Pancreas (tissue), 10 donors: Measurements from ENCODE around the gene ACADVL. TPM values are rescaled to one million over a fixed set of nuclear protein-coding genes. Genes with fewer than 3 reads are reported as not detected.

ENCODE experiments used
- ATAC-seq, 4 donors: fragments of 200-7000 bp; cut with Tn5 transposase; one replicate each; pipeline versions ENCODE4 v1.8.0 to v1.9.1; 2020; ENCODE audit warnings: mild to moderate bottlenecking in 4 of 4, moderate library complexity in 4 of 4
- DNase-seq, 6 donors: peaks; one replicate each; pipeline ENCODE4 v3.0.0-alpha.2; 2020
- FAIRE-seq: peaks from 2 replicates; lab custom pipeline; 2012; peaks lifted over from hg19 to GRCh38; lab: Jason Lieb, UNC
- H3K27ac ChIP-seq, 4 donors: fragments of 200-600 bp; sonication (generic); 1 replicate in 3 of 4; 2 replicates in 1 of 4; pipeline versions ENCODE4 v1.5.0 to v1.8.0; 2020
- H3K27me3 ChIP-seq, 4 donors: fragments of 200-600 bp; one replicate each; pipeline ENCODE4 v1.8.0; 2021
- H3K36me3 ChIP-seq, 3 donors: fragments of 200-600 bp; sonication (generic) in 1 of 3; one replicate each; pipeline versions ENCODE4 v1.5.0 to v1.8.0; 2020 to 2021
- H3K4me1 ChIP-seq, 3 donors: fragments of 200-600 bp; one replicate each; pipeline ENCODE4 v1.8.0; 2021
- H3K4me3 ChIP-seq, 4 donors: fragments of 200-600 bp; sonication (generic) in 2 of 4; one replicate each; pipeline versions ENCODE4 v1.5.0 to v1.8.0; 2020 to 2021
- H3K9me3 ChIP-seq, 4 donors: fragments of 200-600 bp; one replicate each; pipeline ENCODE4 v1.8.0; 2021
- CTCF ChIP-seq, 4 donors: fragments of 200-600 bp; sonication (generic) in 3 of 4; IDR thresholded peaks; one replicate each; pipeline versions ENCODE4 v1.5.0 to v1.8.0; 2021; ENCODE audit warnings: antibody characterized with exemption in 4 of 4
- WGBS, 2 donors: extraction: QIAGEN DNeasy Blood & Tissue Kit; methylation state at CpG; one replicate each; pipeline ENCODE4 v1.1.7; 2013; 5-methylcytosine and 5-hydroxymethylcytosine counted together
- intact Hi-C, 3 donors: fragments of 100-400 bp; cut with DNase I; formaldehyde crosslinking; loops; one replicate each; pipeline versions ENCODE4 v1.11.1 to v1.14.2; 2022
- polyA plus RNA-seq, 2 donors: library from polyadenylated mRNA; stranded (reverse); fragments of 200-250 nt; gene quantifications; one replicate each; pipeline ENCODE4 v1.2.3, GENCODE V29; 2013
- total RNA-seq, 6 donors: library from RNA; stranded (reverse); fragmentation: NEBNext Ultra II Directional in 4 of 6; extraction: Animal tissue kit (Norgen Biotek cat#: 25700) in 4 of 6; gene quantifications; one replicate each; pipeline versions ENCODE4 v1.2.1 to v1.2.4, GENCODE V29; 2021 to 2023
- donor health status: healthy with polysubstance abuse.
- donor health status: DM: no; HTN: no; CAD: no; lungs with moderate emphysema.
- donor health status: DM: no; HTN: no; CAD: no.
- donor health status: control.
- donor health status: control.
- donor health status: Bipolar disorder and iron deficiency.
- donor health status: DM: yes; HTN: yes; CAD: no.
- donor health status: DM: no; HTN: no; CAD: no.
- donor health status: DM: no; HTN: no; CAD: no.
- donor health status: DM: yes; HTN: yes; CAD: no.

ACADVL gene
- total and polyA plus RNA-seq, 8 donors: 447 to 3,251 (median 629) TPM

DNA sequence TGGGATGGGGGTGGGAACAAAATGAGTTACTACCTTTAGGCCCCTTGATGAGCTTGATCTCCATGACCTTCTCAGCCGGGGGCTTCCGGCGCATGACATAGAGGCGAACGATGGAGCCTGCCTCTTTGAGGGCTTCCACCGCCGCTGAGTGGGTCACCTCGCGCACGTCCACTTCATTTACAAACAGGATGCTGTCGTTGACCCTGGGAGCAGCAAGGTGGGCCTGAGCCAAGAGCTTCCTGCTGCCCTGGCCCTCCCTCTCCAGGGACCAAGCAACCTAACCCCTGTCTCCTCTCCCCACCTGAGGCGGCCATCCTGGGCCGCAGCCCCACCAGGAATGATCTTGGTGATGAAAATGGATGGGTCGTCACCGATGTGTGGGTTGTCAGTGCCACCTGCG is 16.3 kb upstream of the ACADVL start:
- H3K4me3 ChIP-seq: no peak overlapping the region
- no peaks in the 10 kb centered on the region for H3K36me3 ChIP-seq
- 93% methylated on average over 13 to 16 of the region's 16 CpGs for WGBS, 2 donors
- no peaks in the 10 kb centered on the region for H3K27me3 ChIP-seq
- DNase-seq (peak in 3 of 6 donors; percentile 15 to 55 (median 24)), ATAC-seq (no peak), FAIRE-seq (no peak)
- intact Hi-C loops: no loop called here
- no peak for TF ChIP-seq CTCF (IDR thresholded peaks at IDR 0.05)
- H3K4me1 ChIP-seq: no peaks in the 10 kb centered on the region
- H3K27ac ChIP-seq: no peak overlapping the region
- no peaks in the 10 kb centered on the region for H3K9me3 ChIP-seq

GRCh38 chr17:7204336-7204735 is 15.4 kb upstream of the ACADVL start:
- FAIRE-seq (no peak), DNase-seq (peak in 2 of 6 donors; percentile 33 to 71)
- intact Hi-C loops: no loop called here

DNA sequence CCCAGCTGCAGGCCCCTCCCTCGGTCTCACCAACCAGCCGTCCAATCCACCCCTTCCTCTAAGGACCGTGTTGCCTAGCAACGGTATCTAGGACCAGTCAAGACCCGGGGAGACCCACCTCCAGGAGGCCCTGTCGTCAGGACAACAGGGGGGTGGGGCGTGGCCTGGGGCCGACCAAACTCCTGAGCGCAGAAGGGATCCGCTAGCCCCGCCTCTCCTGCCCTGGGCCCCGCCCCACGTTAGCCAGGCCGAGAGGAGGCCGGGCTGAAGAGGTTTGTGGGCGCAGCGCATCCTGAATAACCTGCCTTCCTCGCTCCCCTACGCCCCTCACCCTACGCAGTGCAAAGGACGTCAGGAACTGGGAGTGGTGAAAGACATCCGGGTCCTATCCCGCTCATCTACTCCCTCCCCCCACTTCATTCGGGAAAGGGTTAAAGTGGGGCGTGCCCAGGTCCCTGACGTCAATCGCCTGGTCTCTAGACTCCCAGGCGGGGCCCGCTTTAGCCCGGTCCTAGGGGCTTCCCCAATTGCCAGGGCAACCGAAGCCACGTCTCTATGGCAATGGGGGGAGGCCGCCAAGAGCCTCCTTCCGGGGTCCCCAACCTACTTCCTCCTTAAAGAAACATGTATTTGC is 14.8 kb upstream of the ACADVL start:
- ATAC-seq (peak; percentile 85 to 88 (median 88)), FAIRE-seq (no peak), DNase-seq (peak; percentile 77 to 89 (median 80))
- no peak for TF ChIP-seq CTCF (IDR thresholded peaks at IDR 0.05)
- Histone ChIP-seq H3K9me3 (no peaks in the 10 kb centered on the region), H3K4me3 (peak overlapping the region in 2 of 4 donors; percentile 31 to 46), H3K36me3 (no peaks in the 10 kb centered on the region), H3K4me1 (no peaks in the 10 kb centered on the region), H3K27ac (no peak overlapping the region), H3K27me3 (no peaks in the 10 kb centered on the region)
- 2 to 3% methylated on average over 30 to 34 of the region's 34 CpGs for WGBS, 2 donors
- intact Hi-C loops: no loop called here

More at GRCh38 chr17:7204336-7204735, 15.4 kb upstream of the ACADVL start:
- peak in 3 of 4 donors; percentile 6 to 36 (median 32) for ATAC-seq
- no peak overlapping the region for H3K4me3 ChIP-seq
- no peaks in the 10 kb centered on the region for H3K36me3 ChIP-seq
- no peak overlapping the region for H3K27ac ChIP-seq
- WGBS, 2 donors: 70 to 84% methylated on average over 15 of the region's 15 CpGs
- no peaks in the 10 kb centered on the region for H3K4me1 ChIP-seq
- TF ChIP-seq CTCF (IDR thresholded peaks at IDR 0.05): no peak
- no peaks in the 10 kb centered on the region for H3K27me3 ChIP-seq
- no peaks in the 10 kb centered on the region for H3K9me3 ChIP-seq

DNA sequence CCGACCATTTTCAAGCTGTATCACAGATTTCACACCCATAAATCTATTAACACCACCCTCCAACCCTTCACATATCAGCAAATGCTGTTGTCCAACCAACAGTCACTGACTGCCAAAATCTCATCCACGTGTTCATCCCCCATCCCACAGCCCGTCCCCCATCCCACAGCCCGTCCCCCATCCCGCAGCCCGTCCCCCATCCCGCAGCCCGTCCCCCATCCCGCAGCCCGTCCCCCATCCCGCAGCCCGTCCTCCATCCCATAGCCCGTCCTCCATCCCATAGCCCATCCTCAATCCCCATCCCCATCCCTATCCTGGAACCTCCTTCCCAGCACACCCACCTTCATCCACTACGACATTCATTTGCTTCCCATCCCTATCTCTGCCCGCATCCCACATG is 14.2 kb upstream of the ACADVL start:
- H3K4me3 ChIP-seq: peak overlapping the region in 2 of 4 donors; percentile 31 to 46
- ATAC-seq: no peak
- TF ChIP-seq CTCF (IDR thresholded peaks at IDR 0.05): no peak
- no peaks in the 10 kb centered on the region for H3K27me3 ChIP-seq
- WGBS, 2 donors: 53 to 57% methylated on average over 14 to 15 of the region's 15 CpGs
- H3K9me3 ChIP-seq: no peaks in the 10 kb centered on the region
- intact Hi-C loops: no loop called here
- no peaks in the 10 kb centered on the region for H3K4me1 ChIP-seq
- FAIRE-seq: no peak
- peak in 2 of 6 donors; percentile 9 to 16 for DNase-seq
- no peaks in the 10 kb centered on the region for H3K36me3 ChIP-seq
- H3K27ac ChIP-seq: no peak overlapping the region
